A673 (cell line): ENCODE results near the gene TECTA.

Experiments
- CTCF ChIP-seq: fragments of 300-800, 200-600 bp; sonication (generic); conservative IDR thresholded peaks from 2 replicates; pipeline ENCODE4 v1.5.1; 2017; ENCODE audit warnings: low read depth, mild to moderate bottlenecking, antibody characterized with exemption, low read length, moderate library complexity, mixed read lengths
- EZH2 ChIP-seq: fragments of 200-600 bp; sonication (generic); IDR thresholded peaks from 2 replicates; pipeline ENCODE4 v1.6.1; 2017; ENCODE audit warnings: borderline replicate concordance, low read depth, mild to moderate bottlenecking, mixed read lengths, antibody characterized with exemption, low read length; ENCODE audit not compliant: poor library complexity, severe bottlenecking

GRCh38 chr11:121063728-121064127 lies 37.3 kb upstream of the TECTA start:
- peak; percentile 56 for TF ChIP-seq CTCF
- TF ChIP-seq EZH2 = no peak
